Glomerular endothelial cell (primary cell): ENCODE data around the gene NEDD8. TPM values are rescaled to one million over a fixed set of nuclear protein-coding genes. Genes with fewer than 3 reads are reported as not detected.
"Not testable (repeated sequence)": the region's sequence is repeated elsewhere in the genome, so short reads cannot be mapped to it uniquely, and the experiment has no call there.

Experiments
- DNase-seq: peaks from one replicate; pipeline ENCODE4 v3.0.0-alpha.2; 2011; ENCODE audit warnings: low read depth, low spot score; ENCODE audit errors: extremely low read depth
- total RNA-seq: library from RNA; depleted of rRNA; stranded (reverse); fragments of >200 nt; gene quantifications from 2 replicates; pipeline ENCODE4 v1.2.3, GENCODE V29; 2015

Gene NEDD8
- total RNA-seq, 1 donor from 2014 or later, result 226 TPM

DNA sequence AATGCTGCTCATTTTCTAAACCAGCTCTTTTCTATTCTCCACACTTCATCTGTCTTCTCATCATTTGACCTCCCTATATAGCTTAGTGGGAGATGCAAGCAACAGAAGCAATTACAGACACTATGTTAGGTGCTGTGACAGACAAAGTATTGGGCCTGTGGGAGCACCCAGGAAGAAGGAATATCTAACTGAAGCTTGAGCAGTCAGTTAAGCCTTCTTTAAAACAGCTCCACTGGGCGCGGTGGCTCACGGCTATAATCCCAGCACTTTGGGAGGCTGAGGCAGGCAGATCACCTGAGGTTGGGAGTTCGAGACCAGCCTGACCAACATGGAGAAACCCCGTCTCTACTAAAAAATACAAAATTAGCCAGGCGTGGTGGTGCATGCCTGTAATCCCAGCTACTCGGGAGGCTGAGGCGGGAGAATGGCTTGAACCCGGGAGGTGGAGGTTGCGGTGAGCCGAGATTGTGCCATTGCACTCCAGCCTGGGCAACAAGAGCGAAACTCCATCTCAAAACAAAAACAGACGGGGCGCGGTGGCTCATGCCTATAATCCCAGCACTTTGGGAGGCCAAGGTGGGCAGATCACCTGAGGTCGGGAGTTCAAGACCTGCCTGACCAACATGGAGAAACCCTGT lies 28.8 kb downstream of the NEDD8 start:
- not testable (repeated sequence) for DNase-seq

DNA sequence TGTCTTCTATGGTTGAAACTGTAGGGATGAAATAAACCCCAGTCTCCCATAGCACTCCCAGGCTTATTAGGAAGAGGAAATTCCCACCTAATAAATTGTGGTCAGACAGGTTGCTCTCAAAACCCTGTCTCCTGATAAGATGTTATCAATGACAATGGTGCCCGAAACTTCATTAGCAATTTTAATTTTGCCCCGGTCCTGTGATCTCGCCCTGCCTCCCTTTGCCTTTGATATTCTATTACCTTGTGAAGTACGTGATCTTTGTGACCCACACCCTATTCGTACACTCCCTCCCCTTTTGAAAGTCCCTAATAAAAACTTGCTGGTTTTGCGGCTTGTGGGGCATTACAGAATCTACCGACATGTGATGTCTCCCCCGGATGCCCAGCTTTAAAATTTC lies 29.6 kb downstream of the NEDD8 start:
- not testable (repeated sequence) for DNase-seq

DNA sequence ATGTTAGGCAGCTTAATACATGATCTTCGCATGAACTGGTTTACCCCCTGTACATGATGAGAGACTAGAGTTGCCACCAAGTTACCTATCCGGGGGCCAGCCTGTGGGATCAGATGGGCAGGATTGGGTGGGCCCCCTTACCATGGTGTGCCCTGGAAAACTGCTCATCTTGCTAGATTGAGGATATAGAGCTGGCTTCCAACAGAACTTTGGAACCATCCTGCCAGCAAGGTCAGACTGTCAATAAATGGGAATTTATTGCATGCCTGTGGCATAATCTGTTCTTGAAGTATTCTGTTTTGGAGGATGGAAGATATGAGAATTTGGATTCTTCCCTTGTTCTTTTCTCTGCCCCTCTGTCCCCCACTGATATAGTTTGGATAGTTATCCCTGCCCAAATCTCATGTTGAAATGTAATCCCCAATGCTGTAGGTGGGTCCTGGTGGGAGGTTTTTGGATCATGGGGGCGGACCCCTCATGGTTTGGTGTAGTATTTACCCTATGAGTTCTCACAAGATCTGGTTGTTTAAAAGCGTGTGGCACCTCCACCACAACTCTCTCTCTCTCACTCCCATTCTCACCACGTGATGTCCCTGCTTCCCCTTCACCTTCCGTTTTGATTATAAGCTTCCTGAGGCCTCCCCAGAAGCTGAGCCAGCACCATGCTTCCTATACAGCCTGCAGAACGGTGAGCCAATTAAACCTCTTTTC lies 33.2 kb downstream of the NEDD8 start:
- no peak for DNase-seq

DNA sequence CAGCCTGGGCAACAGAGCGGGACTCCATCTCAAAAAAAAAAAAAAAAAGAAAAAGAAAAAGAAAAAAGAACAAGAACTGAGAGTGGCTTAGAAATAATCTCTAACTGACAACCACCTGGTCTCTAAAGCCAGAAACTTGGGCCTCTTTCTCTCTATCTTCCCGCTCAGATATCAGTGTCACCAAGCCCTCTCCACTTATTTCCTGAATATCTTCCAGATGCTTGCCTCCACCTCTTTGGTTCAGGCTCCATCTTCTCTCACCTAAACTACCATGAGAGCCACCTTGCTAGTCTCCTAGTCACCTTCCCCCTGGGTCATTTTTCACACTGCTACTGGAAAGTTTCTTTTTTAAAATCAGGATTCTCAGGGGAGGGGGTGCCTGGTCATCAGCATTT lies 35.1 kb downstream of the NEDD8 start:
- no peak for DNase-seq

DNA sequence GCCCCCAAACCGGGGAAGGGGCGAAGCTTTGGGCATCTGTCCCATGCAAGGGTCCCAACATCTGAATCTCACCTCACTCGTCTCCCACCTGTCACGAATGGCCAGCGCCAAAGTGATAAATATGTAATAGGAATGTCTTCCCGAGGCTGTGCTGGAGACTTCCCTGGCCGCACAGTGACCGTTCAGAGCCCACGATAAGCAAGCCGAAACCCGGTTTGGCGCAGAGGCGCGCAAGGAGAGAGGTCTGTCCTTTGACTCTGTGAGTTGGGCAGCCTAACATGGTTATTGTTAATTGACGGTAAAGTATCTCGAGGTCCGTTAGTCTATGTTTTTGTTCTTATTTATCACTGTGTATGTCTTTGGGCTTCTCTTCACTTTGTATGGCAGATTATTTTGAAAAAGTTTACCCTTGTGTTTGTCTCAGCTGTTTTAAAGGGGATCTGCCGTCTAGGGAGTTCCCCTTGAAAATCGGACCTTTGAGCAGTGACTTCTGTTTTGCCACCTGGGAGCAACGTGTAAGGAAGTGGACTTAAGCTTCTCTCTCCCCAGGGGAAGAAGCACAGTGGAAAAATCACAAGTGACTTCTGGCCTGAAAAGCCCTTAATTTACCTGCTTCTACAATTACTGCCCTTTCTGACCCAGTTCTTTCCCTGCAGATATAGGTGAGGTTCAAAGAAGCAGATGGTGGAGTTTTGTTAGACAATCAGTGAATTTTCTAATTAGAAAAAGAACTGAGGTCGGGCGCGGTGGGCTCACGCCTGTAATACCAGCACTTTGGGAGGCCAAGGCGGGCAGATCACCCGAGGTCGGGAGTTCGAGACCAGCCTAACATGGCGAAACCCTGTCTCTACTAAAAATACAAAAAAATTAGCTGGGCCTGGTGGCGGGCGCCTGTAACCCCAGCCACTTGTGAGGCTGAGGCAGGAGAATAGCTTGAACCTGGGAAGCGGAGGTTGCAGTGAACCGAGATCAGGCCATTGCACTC lies 35.8 kb downstream of the NEDD8 start:
- DNase-seq, result no peak

DNA sequence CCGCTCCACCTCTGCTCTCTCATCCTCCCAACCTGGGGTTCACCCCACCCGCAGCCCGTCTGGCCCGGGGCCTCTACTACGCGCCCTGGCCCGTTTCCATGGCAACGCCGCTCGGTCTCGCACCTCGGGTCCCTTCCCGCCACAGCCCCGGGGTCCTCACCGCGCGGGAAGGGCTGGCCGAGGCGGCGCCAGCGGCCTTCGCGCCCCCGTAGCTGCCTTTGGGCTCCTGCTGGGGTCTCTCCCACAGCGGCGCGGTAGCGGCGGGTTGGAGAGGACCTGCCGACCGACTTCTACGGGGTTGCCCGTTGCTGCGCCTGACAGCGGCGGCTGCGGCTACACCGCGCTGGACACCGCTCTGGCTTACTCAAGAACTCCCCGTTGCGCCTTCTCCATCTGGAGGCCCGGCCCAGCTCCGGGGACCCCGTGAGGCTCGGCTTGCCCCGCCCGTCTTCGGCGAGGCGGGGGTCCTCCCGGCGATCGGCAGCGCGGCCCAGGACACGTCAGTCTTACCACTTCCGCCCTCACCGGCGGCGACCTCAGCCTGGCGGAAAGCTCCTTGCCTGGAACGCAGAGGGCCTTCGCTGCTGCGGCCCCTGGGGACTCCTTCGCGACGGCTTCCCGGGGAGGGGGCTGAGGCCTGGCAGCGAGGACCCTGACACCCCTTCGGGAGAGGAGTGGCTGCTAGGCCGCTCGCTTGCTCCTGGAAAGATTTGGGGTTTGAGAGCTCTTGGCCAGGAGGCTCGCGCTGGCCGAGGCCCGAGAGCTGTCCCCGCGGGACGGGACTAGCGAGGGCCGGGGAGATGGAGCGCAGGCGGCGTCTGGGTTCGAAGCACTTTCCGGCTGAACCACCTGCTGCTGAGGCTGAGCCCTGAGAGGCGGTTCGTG lies 36.7 kb downstream of the NEDD8 start, which contains the start of gene TM9SF1:
Gene TM9SF1, minus strand, starts transcription at position 256 of the 885 bp plus-strand sequence. CDS start 422 bp downstream, outside the sequence.
- DNase-seq, result no peak

DNA sequence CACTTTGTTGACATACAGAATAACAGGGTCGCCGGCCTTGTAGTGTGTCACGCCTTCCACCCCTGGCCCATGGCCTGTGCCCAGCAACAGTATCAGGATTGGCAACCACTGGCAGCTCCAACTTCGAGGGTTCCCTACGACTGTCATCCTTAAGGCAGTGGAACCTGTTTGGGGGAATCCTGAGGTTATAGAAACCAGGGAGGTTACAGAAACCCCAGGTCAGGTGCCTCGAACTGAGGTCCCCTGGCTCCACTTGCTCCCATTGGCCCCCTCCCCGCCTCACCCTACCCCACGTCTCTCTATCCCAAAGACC lies 37.3 kb downstream of the NEDD8 start:
- DNase-seq, result no peak

DNA sequence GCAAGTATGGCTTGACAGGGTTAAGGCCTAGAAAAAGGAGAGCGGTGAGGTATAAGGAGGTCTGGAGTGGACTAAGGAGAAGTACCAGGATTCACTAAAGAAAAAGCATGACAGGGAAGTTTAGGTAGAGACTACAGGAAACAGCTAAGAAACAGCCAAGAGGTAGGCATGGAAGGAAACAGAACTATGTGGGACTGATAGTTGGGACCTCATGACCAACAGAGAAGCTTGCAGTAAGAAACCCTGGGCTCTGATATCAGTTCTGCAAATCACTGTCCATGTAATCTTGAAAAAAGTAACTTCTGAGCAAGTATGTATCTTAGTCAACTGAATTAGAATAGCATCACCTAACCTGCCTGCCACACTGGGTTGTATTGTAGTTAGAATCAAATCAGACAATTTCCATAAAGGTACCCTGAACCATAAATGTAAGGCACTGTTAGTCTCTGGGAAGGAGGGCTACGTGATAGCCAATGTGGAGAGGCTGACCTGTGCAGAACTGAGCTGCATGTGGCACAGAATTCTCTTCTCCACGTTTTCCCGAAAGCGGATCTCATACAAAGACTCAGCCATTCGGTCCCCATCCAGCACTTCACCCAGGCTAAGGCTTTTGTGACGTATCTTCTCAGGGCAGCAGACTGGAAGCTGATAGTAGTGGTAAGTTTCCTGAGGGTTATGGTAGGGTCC lies 37.8 kb downstream of the NEDD8 start:
- DNase-seq, result no peak

DNA sequence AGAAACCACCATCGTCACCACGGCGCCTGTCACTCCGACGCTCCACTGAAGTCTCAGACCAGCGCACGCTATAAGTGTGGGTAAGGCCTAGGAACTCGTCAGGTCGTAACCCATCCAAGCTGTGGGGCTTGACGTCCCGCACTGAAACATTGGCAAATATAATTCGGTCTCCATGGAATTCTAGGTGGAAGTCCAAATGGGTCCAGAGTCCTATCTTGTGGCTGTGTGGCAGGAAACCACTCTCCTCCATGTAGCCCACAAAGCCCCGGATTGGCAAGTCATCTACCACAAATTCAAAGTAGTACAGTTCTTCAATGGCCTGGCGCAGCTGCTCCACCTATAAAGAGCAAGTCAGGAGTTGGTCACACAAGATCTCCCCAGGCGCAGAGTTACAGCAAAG lies 39.2 kb downstream of the NEDD8 start:
- no peak for DNase-seq

DNA sequence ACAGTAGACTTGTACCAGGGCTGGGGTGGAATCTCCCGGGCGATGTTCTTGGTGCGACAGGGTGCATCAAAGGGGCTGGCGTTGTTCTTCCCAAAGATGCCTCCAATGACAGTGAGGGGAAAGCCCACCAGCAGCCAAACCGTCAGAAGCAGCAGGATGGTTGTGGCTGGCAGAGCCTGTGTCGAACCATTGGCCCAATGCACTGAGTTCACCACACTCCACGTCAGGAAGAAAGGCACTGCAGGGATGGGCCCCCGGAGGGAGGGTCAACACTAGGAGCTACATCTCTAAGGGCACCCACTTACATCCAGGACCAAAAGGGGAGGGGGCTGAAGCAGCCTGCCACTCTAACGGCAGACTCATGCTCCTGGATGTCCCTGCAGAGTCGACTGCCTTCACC lies 41.8 kb downstream of the NEDD8 start:
- DNase-seq, result no peak

DNA sequence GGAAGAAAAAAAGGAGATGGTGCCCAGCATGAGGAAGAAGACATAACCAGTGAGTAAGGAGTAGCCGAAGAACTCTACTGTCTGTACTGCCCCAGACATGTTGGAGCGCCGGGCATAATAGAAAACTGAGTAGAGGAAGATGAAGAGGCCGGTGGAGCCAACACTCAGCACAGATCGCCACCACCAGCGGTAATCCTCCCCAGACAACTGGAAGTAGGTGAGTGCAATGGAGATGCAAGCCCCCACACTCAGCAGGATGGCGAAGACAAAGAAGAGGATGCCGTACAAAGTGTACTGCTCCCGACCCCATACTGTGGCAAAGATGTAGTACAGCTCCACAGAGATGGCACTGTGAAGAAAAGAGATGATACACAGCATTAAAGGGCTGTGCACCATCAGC lies 42.7 kb downstream of the NEDD8 start:
- no peak for DNase-seq

DNA sequence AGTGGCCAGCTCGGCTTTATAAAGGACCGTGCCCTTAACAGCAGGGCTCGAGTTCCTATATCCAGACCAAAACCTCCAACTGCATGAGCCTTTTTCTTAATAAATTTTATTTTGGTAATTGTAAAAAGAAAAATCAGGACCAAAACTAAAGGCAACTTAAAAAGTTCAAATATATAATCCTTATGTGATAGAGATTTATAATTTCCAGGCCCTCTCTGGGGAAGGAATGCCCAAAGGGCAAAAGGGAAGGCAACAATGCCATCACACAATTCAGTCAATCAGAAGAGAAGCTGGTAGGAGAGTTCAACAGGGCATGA lies 43.1 kb downstream of the NEDD8 start:
- DNase-seq, result no peak

DNA sequence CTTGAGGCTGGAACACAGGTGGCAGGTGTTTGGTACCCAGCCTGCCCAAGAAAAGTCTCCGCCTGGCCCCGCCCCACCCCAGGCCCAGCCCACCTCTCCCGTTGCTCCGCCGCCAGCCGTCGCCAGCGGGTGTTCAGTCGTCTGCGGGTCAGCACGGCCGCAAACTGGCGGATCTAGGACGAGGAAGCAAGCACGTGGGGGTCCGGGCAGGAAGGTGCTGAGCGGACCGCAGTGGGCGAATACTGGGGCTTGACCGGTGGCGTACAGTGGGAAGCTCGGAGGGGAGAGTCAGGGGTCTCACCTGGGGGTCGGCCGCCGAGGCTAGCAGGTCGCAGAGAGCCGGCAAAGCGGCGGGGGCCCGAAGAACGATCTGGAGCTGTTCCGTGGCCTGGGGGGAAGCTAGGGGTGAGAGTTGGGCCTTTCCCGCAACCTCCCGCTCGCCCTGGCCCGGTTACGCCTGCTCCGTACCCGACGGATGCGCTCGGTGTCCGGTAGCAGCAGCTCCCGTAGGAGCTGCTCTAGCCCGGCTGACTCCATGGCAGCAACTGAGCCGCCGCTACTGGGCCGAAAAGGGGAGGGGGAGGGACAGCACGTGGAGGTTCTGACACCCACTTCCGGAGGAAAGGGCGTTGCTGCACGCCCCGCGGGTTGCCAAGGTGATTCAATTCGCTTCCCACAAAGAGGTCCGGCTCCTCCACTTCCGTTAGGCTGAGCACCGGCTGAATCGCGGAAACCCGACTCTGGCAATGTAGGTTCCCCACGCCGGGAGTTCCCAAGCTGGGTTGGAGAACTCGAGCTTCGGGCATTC lies 43.7 kb downstream of the NEDD8 start, which contains the start of gene IPO4:
Gene IPO4, minus strand, starts transcription at position 566 of the 808 bp plus-strand sequence. Its CDS starts 29 bp downstream, at position 537.
- peak; percentile 88 for DNase-seq

DNA sequence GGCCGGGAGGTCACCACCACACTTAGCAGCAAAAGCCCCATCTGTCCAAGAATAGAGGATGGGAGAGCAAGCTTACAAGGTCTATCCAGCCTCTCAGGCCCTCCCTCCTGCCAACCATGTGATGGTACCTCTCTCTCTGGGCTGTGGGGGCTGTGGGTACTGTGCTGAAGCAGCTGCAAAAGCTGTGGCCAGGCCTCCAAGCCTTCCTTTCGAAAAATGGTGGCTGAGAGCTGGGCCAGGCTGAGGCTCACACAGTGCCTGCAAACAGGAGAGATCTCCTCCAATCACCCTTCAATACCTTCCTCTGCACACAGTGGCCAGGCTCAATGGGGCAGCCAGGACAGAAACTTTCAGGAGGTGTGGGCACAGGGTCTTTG lies 44.6 kb downstream of the NEDD8 start:
- no peak for DNase-seq

DNA sequence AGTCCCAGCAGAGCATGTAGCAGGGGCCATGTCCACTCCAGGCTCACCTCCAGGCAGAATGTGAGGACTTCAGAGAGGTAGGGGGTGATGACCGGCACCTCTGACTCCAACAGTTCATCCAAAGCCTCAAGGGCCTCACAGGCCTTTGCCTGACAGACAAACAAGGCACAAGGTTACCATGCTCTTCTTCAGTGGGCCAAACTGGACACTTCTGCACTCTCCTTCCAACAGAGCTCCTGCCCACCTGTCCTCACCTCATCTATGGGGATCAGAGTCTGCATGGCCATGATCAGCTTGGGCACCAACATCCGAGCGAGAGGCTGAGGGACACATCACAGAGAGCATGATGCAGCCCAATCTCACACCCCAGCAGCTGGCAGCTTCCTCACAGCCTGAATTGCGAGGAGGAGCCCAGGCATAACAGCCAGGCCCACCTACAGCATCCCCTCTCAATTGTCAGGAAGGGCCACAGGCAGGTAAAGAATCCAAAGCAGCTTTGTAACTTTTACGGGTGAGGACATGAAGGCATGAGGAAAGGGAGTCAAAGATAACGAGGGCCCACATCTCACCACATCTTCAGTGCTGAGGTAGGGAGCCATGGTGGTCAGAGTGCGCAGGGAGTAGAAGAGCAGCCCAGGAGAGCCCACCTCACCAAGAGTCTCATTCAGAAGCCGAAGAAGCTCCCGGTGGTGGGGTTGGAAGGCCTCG lies 45.2 kb downstream of the NEDD8 start:
- no peak for DNase-seq

DNA sequence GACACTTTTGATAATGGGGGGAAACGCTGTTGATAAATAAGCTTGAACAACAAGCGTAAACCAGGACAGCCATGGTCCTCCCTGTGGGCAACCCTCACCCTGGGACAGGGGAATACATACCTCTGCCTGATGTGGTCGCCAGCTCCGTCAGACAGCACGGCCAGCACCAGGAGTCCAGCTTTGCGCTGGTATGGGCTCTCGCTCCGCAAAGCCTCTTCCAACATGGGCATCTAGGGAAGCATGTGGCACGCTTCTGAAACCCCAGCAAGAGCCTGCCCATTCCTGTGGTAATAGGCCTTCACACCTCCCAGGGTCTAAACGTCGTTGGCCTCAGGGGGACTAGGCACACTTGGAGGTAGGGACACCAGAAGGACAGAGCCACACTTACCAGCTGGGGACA lies 46.4 kb downstream of the NEDD8 start:
- no peak for DNase-seq

DNA sequence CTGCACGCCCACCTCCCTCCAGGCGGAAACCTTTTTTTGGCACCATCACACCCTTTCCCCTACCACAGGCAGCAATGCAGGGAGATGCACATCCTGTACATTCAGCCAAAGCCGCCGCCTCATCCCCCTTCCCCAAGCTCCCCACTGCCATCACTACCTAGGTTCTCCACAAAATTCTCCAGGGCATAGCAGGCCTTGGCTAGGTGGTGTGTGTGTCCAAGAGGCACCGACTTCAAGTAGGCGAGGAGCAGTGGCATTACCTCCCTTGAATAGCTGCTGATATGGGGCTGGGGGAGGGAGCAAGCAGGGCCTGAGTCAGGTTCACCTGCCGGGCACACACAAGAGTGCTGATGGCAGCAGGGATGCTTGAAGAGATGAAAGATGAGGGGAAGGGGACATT lies 47.1 kb downstream of the NEDD8 start:
- DNase-seq, result no peak

DNA sequence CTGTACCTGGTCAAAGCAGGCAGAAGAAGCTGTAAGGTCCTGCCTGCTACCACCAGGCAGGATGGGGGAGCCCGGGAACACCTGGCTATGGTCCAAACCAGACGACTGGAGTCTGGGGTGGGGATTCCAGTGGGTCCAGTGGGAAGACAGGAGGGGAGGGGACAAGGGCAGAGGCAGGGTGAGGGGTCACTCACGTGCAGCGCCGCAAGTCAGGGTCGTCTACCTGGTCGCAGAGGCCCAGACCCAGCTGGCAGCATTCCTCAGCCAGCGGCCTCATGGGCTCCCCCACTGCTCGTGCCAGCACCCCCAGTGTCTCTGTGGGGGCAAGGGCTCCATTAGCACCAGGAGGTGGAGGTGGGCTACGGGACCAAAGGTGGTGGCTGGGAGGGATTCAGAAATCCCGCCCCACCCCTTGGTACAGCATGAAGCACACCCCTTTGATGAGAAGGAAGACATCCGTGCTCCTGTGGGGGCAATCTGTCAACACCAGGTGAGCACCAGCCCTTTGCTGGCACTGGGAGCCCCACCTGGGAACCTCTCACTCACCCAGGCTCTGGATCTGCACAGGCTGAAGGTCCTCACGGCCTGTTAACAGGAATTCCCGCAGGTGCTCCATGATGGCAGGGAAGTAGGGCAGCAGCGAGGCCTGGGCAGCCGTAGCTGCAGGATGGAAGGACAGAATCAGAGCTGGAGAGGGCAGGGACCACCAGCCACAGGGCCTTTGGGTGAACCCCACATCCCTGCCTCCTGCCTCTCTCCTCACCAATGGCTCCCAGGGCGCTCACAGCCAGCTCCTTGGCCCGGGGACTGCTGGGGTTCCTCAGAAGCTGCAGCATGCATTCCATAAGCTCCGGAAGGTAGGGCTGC lies 47.8 kb downstream of the NEDD8 start:
- DNase-seq, result no peak
